IPS DF 6.9 (cell line): ENCODE results near the gene TRAPPC6A.

ENCODE experiments used
- DNase-seq: peaks from one replicate; pipeline ENCODE4 v3.0.0-alpha.2; 2013; ENCODE audit warnings: low read depth, low spot score
- H3K27ac ChIP-seq: one replicate; pipeline ENCODE4 v1.5.1; 2013; ENCODE audit warnings: low read length, control low read depth
- H3K27me3 ChIP-seq: 2 replicates; pipeline ENCODE4 v1.6.1; 2013; ENCODE audit warnings: mild to moderate bottlenecking, low read length; ENCODE audit not compliant: control insufficient read depth, insufficient read depth
- H3K36me3 ChIP-seq: 2 replicates; pipeline ENCODE4 v1.6.1; 2013; ENCODE audit warnings: low read length; ENCODE audit not compliant: control insufficient read depth, insufficient read depth
- H3K4me1 ChIP-seq: 2 replicates; pipeline ENCODE4 v1.6.1; 2013; ENCODE audit warnings: low read length; ENCODE audit not compliant: control insufficient read depth, insufficient read depth
- H3K4me3 ChIP-seq: 2 replicates; pipeline ENCODE4 v1.5.1; 2013; ENCODE audit warnings: mild to moderate bottlenecking, low read length
- H3K9me3 ChIP-seq: 2 replicates; pipeline ENCODE4 v1.6.1; 2013; ENCODE audit warnings: low read length, inconsistent platforms; ENCODE audit not compliant: control insufficient read depth, insufficient read depth
- WGBS: extraction: QIAGEN DNeasy Blood & Tissue Kit; methylation state at CpG from one replicate; pipeline ENCODE4 v1.1.7; 2013; ENCODE audit warnings: mixed read lengths, missing lambda C conversion rate; ENCODE audit not compliant: insufficient read length, insufficient coverage; 5-methylcytosine and 5-hydroxymethylcytosine counted together

The TRAPPC6A gene

DNA sequence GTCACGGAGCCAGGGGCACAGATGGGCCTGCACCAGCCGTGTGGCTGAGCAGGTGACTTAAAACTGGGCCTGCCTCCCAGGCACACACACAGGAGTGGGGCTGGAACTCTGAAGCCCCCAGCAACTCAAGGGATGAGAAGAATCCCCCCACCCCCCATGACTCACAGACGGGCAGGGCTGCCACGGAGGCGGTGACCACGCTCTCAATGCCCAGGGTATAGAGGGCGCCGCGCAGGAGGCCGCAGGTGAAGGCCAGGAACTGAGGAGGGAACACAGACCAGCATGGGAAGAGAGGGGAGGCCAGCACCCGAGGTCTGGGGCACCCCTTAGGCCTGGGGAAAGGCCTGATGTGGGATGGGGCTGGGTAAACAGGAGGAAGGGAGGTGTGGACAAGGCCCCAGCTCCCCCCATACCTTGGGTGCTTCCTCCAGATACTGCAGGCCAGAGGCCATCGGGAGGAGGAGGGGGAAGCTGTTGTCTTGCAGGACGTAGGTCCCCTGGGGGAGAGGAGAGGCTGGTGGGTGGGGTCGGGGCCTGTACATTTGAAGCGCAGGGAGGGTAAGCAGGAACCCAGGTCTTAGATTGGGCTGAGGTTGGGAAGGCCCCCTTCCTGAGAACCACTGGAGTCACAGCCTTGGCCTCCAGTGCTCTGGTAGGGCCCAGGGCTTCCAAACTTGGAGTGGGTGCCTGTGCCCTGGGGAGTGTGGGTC is 14.1 kb downstream of the TRAPPC6A start:
- Histone ChIP-seq H3K36me3 (no peaks in the 10 kb centered on the region), H3K27ac (no peak overlapping the region), H3K27me3 (no peaks in the 10 kb centered on the region), H3K4me3 (no peak overlapping the region), H3K9me3 (no peaks in the 10 kb centered on the region), H3K4me1 (peaks cover 5% of the 10 kb centered on the region)
- no peak for DNase-seq
- WGBS: no CpG with 5 or more reads among the region's 15 CpGs

- no CpG with 5 or more reads among the region's 17 CpGs for WGBS
- DNase-seq: no peak
These were observed 14.9 kb downstream of the TRAPPC6A start for GRCh38 chr19:45163156-45163555.

GRCh38 chr19:45162608-45163143 is 15.4 kb downstream of the TRAPPC6A start:
- Histone ChIP-seq H3K4me3 (no peak overlapping the region), H3K27ac (no peak overlapping the region), H3K36me3 (no peaks in the 10 kb centered on the region), H3K9me3 (no peaks in the 10 kb centered on the region), H3K4me1 (peaks cover 5% of the 10 kb centered on the region), H3K27me3 (no peaks in the 10 kb centered on the region)
- no peak for DNase-seq
- no CpG with 5 or more reads among the region's 18 CpGs for WGBS

More at GRCh38 chr19:45163156-45163555, 14.9 kb downstream of the TRAPPC6A start:
- Histone ChIP-seq H3K4me3 (no peak overlapping the region), H3K4me1 (peaks cover 5% of the 10 kb centered on the region), H3K36me3 (no peaks in the 10 kb centered on the region), H3K27ac (no peak overlapping the region), H3K27me3 (no peaks in the 10 kb centered on the region), H3K9me3 (no peaks in the 10 kb centered on the region)

GRCh38 chr19:45161738-45162607 is 16.1 kb downstream of the TRAPPC6A start:
- no peaks in the 10 kb centered on the region for H3K27me3 ChIP-seq
- no peak for DNase-seq
- no peak overlapping the region for H3K4me3 ChIP-seq
- no peak overlapping the region for H3K27ac ChIP-seq
- peaks cover 5% of the 10 kb centered on the region for H3K4me1 ChIP-seq
- H3K9me3 ChIP-seq: no peaks in the 10 kb centered on the region
- H3K36me3 ChIP-seq: no peaks in the 10 kb centered on the region
- WGBS: no CpG with 5 or more reads among the region's 32 CpGs

- H3K9me3 ChIP-seq: no peaks in the 10 kb centered on the region
- H3K27me3 ChIP-seq: no peaks in the 10 kb centered on the region
- no peak within 1 kb of the TSS for H3K4me3 ChIP-seq
- no peak within 1 kb of the TSS for H3K27ac ChIP-seq
- H3K36me3 ChIP-seq: no peaks in the 10 kb centered on the region
- peaks cover 1% of the 10 kb centered on the region; the same call in 1 of the 2 replicates for H3K4me1 ChIP-seq
- DNase-seq: no peak
- no CpG with 5 or more reads among the region's 29 CpGs for WGBS
These were observed 16.9 kb downstream of the TRAPPC6A start, which contains the start of gene NKPD1 for GRCh38 chr19:45160870-45161737. Gene NKPD1 (minus strand): TSS chr19:45160982. CDS start chr19:45160150, 832 bp downstream.

- Histone ChIP-seq H3K4me3 (no peak overlapping the region), H3K27ac (no peak overlapping the region), H3K9me3 (no peaks in the 10 kb centered on the region), H3K4me1 (peaks cover 1% of the 10 kb centered on the region; the same call in 1 of the 2 replicates), H3K27me3 (no peaks in the 10 kb centered on the region), H3K36me3 (no peaks in the 10 kb centered on the region)
- WGBS: no CpG with 5 or more reads among the region's 10 CpGs
- no peak for DNase-seq
These were observed 18.1 kb downstream of the TRAPPC6A start for GRCh38 chr19:45159971-45160324.

DNA sequence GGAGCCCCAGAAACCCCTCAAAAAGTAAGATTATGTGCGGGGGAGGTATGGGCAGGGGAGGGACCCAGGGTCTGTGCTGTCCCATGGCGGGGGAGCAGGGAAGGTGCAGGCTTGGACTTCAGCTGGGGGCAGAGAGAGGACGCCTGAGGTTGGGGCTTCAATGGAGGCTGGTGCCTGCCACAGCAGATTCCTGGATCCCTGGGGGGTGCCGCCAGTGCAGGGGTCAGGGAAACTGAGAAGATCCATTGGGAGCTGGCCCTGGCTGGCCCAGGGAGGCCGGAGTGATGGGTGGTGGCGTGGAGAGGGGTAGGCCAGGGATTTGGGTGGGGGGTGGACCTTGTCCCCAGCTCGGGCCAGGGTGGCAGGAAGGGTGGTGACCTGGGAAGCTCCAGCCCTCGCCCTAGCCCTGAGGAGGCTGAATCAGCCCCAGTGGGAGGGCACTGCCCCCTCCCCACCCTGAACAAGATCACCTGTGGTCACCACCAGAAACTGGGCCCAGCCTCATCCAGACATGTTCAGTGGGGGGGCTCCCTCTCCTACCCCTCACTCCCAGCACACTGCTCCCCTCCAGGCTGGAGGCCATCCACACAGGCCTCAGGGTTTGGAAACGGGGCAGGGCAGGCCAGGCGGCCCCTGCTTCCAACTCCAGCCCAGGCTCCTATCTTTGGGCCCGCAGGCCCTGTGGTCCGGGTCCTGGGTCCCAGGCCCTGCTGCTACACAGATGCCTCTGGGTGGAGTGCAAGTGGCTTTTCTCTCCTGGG is 18.6 kb downstream of the TRAPPC6A start:
- no peak for DNase-seq
- Histone ChIP-seq H3K27ac (no peak overlapping the region), H3K27me3 (no peaks in the 10 kb centered on the region; the same call in 1 of the 2 replicates), H3K4me3 (no peak overlapping the region), H3K9me3 (no peaks in the 10 kb centered on the region), H3K36me3 (no peaks in the 10 kb centered on the region), H3K4me1 (0 out of 2 replicates have a peak, but pooled peaks cover 1% of the 10 kb centered on the region)
- no CpG with 5 or more reads among the region's 12 CpGs for WGBS

DNA sequence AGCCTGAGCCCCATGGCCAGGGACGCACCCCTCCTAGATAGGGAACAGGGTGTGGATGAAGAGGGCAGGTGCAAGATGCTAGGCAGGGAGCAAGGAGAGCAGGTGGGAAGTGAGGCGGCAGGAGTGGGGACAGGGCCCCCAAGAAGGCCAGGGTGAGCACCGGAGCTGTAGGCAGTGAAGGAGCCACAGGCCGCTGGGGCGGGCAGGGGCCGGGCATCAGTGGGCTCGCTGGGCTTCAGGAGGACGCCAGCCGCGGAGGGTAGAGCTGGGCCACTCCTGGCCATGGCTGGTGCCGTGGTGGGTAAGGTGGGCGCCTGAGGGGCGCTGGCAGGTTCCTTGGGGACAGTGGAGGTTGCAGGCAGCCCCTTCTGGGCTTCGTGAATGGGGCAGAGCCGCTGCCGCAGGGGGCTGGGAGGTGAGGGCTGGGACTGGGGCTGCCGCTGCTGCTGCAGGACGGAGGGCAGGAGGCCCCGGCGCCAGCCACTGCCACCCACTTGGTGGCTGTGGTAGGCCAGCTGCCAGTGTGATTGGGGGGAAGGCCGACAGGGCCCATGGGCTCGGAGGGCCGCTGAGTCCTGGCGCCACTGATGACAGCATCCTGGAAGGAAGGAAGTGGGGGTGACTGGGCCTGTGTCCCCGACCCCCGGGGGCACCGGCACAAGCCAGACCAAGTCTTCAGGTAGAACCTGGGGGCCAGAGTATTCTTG is 19.4 kb downstream of the TRAPPC6A start:
- DNase-seq: no peak
- peaks cover 4% of the 10 kb centered on the region; the same call in 1 of the 2 replicates for H3K27me3 ChIP-seq
- H3K27ac ChIP-seq: no peak overlapping the region
- WGBS: no CpG with 5 or more reads among the region's 27 CpGs
- no peaks in the 10 kb centered on the region for H3K9me3 ChIP-seq
- H3K4me1 ChIP-seq: 0 out of 2 replicates have a peak, but pooled peaks cover 4% of the 10 kb centered on the region
- no peak overlapping the region for H3K4me3 ChIP-seq
- H3K36me3 ChIP-seq: no peaks in the 10 kb centered on the region

DNA sequence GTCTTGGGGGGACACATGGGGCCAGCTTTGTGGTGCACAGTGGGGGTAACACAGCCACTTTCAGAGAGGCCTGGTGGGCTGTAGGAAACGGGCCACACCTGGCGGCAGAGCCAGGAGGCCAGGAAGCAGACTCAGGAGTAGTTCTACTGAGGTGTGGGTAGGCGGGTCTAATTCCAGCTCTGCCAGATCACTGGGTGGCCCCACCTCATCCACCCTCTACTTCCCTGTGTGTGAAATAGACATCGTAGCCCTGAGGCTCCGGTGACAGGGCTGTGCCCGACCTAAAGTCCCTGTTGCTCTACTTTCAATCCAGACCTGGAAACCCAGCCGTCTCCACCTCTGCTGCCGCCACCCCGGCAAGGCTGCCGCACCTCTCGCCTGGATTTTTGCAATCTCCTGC is 21.3 kb downstream of the TRAPPC6A start:
- Histone ChIP-seq H3K4me1 (peaks cover 12% of the 10 kb centered on the region), H3K27ac (no peak overlapping the region)
- no CpG with 5 or more reads among the region's 11 CpGs for WGBS

More for the DNA sequence above, 21.3 kb downstream of the TRAPPC6A start:
- H3K9me3 ChIP-seq: no peaks in the 10 kb centered on the region
- no peaks in the 10 kb centered on the region; the same call in 1 of the 2 replicates for H3K36me3 ChIP-seq
- peaks cover 13% of the 10 kb centered on the region; the same call in 1 of the 2 replicates for H3K27me3 ChIP-seq
- no peak overlapping the region for H3K4me3 ChIP-seq
- no peak for DNase-seq
